Measurements from ENCODE around the gene FXR2.

- TF ChIP-seq CTCF (conservative IDR thresholded peaks at IDR 0.05 in 1 of 2, IDR thresholded peaks at IDR 0.05 in 1 of 2; ENCODE audit: extremely low read depth in 1 of 2, insufficient read depth in 1 of 2, low read depth in 1 of 2, low read length in 2 of 2) = no peak
- no peak for TF ChIP-seq EZH2 (IDR thresholded peaks at IDR 0.05; ENCODE audit: borderline replicate concordance, low read length)
These were observed 42.4 kb upstream of the FXR2 start for GRCh38 chr17:7656958-7657609.

All from mammary epithelial cell (primary cell).